PFSK-1 (cell line): ENCODE measurements around the gene CHD5.

Source experiments
- FOXP2 ChIP-seq: optimal IDR thresholded peaks from 2 replicates; pipeline ENCODE3; 2011; ENCODE audit warnings: borderline replicate concordance, control low read depth, inconsistent platforms; ENCODE audit not compliant: insufficient read depth; ENCODE audit errors: extremely low read length, extremely low read depth
- POLR2AphosphoS5 ChIP-seq: IDR thresholded peaks from 2 replicates; pipeline ENCODE4 v1.6.1; 2012; ENCODE audit warnings: low read depth, mild to moderate bottlenecking, control low read depth, low read length, moderate library complexity
- SIN3A ChIP-seq: IDR thresholded peaks from 2 replicates; pipeline ENCODE4 v1.6.1; 2012; ENCODE audit warnings: mild to moderate bottlenecking, low read length, moderate library complexity, borderline replicate concordance; ENCODE audit not compliant: insufficient read depth
- TAF1 ChIP-seq: IDR thresholded peaks from 2 replicates; pipeline ENCODE4 v1.6.1; 2012; ENCODE audit warnings: low read length, control low read depth, borderline replicate concordance; ENCODE audit not compliant: insufficient read depth
- TF ChIP-seq, protein P1 (sequence below), 2 experiments: IDR thresholded peaks; 2 replicates each; pipeline versions ENCODE4 v1.6.1 to v1.8.0; 2011 to 2012; ENCODE audit warnings: low read depth in 2 of 2, low read length in 2 of 2, control low read depth in 1 of 2, inconsistent platforms in 1 of 2, mild to moderate bottlenecking in 1 of 2, moderate library complexity in 1 of 2; ENCODE audit not compliant: insufficient read depth in 1 of 2

Gene CHD5

DNA sequence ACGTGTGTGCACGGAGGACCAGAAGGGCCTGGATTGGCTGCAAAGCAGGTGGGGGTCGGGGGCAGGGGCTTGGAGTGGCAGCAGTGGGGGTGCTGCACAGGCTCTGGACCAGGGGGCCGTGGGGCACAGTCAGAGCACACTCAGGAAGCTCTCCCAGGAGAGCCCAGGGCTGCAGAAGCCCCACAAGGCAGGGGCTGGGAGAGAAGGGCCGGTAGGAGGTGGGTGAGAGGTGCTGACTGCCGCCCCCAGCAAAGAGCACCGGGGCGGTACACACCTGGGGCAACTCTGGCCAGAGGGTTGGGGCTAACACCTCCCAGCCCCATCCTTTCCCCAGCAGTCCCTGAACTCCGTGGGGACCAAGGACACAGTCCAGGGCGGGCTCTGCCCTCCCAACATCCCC, 13.9 kb downstream of the CHD5 start:
- TF ChIP-seq POLR2AphosphoS5 (no peak), FOXP2 (no peak), SIN3A (no peak), TAF1 (no peak)
- TF ChIP-seq, protein P1, sequence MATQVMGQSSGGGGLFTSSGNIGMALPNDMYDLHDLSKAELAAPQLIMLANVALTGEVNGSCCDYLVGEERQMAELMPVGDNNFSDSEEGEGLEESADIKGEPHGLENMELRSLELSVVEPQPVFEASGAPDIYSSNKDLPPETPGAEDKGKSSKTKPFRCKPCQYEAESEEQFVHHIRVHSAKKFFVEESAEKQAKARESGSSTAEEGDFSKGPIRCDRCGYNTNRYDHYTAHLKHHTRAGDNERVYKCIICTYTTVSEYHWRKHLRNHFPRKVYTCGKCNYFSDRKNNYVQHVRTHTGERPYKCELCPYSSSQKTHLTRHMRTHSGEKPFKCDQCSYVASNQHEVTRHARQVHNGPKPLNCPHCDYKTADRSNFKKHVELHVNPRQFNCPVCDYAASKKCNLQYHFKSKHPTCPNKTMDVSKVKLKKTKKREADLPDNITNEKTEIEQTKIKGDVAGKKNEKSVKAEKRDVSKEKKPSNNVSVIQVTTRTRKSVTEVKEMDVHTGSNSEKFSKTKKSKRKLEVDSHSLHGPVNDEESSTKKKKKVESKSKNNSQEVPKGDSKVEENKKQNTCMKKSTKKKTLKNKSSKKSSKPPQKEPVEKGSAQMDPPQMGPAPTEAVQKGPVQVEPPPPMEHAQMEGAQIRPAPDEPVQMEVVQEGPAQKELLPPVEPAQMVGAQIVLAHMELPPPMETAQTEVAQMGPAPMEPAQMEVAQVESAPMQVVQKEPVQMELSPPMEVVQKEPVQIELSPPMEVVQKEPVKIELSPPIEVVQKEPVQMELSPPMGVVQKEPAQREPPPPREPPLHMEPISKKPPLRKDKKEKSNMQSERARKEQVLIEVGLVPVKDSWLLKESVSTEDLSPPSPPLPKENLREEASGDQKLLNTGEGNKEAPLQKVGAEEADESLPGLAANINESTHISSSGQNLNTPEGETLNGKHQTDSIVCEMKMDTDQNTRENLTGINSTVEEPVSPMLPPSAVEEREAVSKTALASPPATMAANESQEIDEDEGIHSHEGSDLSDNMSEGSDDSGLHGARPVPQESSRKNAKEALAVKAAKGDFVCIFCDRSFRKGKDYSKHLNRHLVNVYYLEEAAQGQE (IDR thresholded peaks at IDR 0.05; ENCODE audit: insufficient read depth in 1 of 2, low read depth in 2 of 2, low read length in 2 of 2) = no peak

DNA sequence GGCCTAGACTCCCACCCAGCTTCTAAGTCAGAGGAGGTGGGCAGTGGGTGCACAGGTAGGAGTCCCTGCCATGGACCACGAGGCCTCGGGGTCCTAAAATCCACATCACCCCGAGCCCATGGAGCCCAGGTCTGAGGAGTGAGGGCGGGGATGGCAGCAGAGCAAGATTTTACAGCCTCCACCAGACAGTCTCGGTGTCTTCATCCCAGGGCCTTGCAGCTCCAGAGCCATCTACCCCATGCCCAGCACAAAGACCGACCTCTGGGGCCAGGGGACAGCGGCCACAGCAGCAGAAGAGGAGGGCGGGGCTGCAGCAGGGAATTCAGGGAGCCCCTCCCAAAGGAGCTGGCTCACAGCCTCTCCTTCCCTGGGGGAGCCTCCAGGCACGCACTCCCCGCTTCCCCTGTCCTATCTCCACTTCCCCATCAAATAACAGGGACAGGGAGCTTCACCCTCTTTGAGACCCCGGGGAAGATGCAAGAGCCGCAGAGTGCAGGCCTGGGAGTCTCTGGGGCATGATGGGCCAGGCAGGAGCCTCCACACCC, 14.6 kb downstream of the CHD5 start:
- no peak for TF ChIP-seq FOXP2
- TF ChIP-seq, protein P1 (IDR thresholded peaks at IDR 0.05; ENCODE audit: insufficient read depth in 1 of 2, low read depth in 2 of 2, low read length in 2 of 2) = no peak
- TF ChIP-seq TAF1 = no peak
- TF ChIP-seq POLR2AphosphoS5 = no peak

DNA sequence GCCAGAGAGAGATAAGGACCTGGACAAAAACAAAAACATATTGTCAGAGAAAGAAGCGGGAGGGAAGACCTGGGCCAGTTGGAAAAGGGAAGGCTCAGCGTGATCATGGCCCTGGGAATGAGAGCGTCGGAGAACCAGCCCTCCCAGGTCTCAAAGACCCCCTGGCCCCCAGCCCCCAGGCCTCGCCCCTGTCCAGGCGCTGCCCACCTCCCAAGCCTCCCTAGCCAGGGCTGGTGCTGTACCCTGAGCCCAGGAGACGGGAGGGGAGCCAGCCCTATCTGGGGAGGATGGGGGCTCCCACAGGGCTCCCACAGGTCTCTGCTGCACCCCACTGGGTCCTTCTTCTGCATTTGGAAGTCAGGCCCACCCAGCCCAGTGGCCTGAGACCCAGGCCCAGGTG, 15.1 kb downstream of the CHD5 start:
- TF ChIP-seq POLR2AphosphoS5 (no peak), SIN3A (no peak), TAF1 (no peak), FOXP2 (no peak)
- TF ChIP-seq, protein P1 (IDR thresholded peaks at IDR 0.05; ENCODE audit: insufficient read depth in 1 of 2, low read depth in 2 of 2, low read length in 2 of 2) = no peak

GRCh38 chr1:6163973-6164617, 16.0 kb downstream of the CHD5 start:
- TF ChIP-seq FOXP2 (no peak), POLR2AphosphoS5 (no peak), SIN3A (no peak)
- TF ChIP-seq, protein P1 (IDR thresholded peaks at IDR 0.05; ENCODE audit: insufficient read depth in 1 of 2, low read depth in 2 of 2, low read length in 2 of 2) = no peak
